ENCODE data around the gene MAGIX. TPM values are rescaled to one million over a fixed set of nuclear protein-coding genes. Genes with fewer than 3 reads are reported as not detected.

MAGIX gene
- total and polyA plus RNA-seq, 10 donors = 0.89 to 4.3 (median 1.4) TPM

GRCh38 chrX:49206543-49206942, 44.0 kb downstream of the MAGIX start:
- H3K27ac ChIP-seq = no peak overlapping the region
- no peak for TF ChIP-seq CTCF (IDR thresholded peaks at IDR 0.05 in 8 of 11, conservative IDR thresholded peaks at IDR 0.05 in 3 of 11)
- TF ChIP-seq POLR2A (IDR thresholded peaks at IDR 0.05) = no peak
- TF ChIP-seq POLR2AphosphoS5 (IDR thresholded peaks at IDR 0.05) = no peak
- no peaks in the 10 kb centered on the region for H3K9me3 ChIP-seq
- H3K4me1 ChIP-seq = no peaks in the 10 kb centered on the region
- DNase-seq = no peak
- intact Hi-C loops (cut with DNase I; ENCODE audit: low total_unique reads) = no loop called here
- no peaks in the 10 kb centered on the region for H3K36me3 ChIP-seq
- no peak overlapping the region for H3K4me3 ChIP-seq
- 71 to 97% (median 76%) methylated on average over 7 to 8 of the region's 8 CpGs; no CpG with 5 or more reads in 1 of the 5 donors for WGBS, 5 donors
- peaks cover 0 to 14% (median 0%) of the 10 kb centered on the region in 7 donors for H3K27me3 ChIP-seq (replicated peaks in 1 of 7)

- Histone ChIP-seq H3K27me3 (replicated peaks in 1 of 7) (peaks cover 0 to 17% (median 0%) of the 10 kb centered on the region in 7 donors), H3K9me3 (no peaks in the 10 kb centered on the region), H3K4me3 (no peak overlapping the region), H3K36me3 (no peaks in the 10 kb centered on the region), H3K27ac (no peak overlapping the region), H3K4me1 (no peaks in the 10 kb centered on the region)
- intact Hi-C loops (cut with DNase I; ENCODE audit: low total_unique reads) = no loop called here
- no peak for TF ChIP-seq CTCF (IDR thresholded peaks at IDR 0.05 in 8 of 11, conservative IDR thresholded peaks at IDR 0.05 in 3 of 11)
- TF ChIP-seq POLR2A (IDR thresholded peaks at IDR 0.05) = no peak
- TF ChIP-seq POLR2AphosphoS5 (IDR thresholded peaks at IDR 0.05) = no peak
- no peak for DNase-seq
- 91 to 95% (median 95%) methylated on average over 4 to 5 of the region's 5 CpGs for WGBS, 5 donors
Observed at GRCh38 chrX:49208399-49208798, 45.8 kb downstream of the MAGIX start.

DNA sequence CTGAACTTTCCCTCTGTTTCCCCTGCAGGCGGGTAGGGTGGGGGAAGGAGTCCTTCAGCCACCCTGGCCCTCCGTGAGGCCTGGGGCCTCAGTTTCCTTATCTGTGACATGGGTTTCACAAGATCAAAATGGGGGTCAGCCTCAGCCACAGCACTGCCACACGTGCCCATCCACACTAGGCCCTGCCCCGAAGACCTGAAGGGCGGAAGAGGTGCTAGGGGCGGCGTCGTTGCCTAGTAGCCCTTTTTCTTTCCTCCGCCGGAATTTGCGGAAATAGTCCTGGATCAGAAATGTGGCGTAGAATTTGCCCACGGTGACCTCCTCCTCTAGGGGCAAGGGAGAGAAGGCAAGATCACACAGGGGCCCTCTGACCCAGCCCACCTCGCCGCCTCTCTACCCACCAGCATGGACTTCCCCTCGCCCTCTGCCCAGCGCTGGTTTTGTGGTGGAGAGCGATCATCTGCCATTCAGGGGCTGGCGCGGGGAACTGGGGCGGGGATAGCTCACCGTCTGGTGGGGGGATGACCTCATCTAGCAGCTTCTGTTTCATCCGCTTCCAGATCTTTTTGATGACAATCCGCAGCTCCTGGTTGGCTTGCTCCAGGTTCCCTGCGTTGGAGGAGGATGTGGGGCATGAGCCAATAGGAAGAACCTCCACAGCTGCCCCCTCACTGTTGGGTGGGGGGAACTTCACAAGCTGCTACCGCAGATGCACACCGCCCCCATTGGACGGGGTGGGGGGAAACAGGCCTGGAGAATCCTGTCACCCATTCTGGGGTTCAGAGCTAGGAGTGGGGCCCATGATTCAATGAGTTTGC, 47.1 kb downstream of the MAGIX start:
- no peak for DNase-seq
- H3K36me3 ChIP-seq = no peaks in the 10 kb centered on the region
- TF ChIP-seq POLR2A (IDR thresholded peaks at IDR 0.05) (no peak), POLR2AphosphoS5 (IDR thresholded peaks at IDR 0.05) (no peak), CTCF (IDR thresholded peaks at IDR 0.05 in 8 of 11, conservative IDR thresholded peaks at IDR 0.05 in 3 of 11) (no peak)
- 29 to 55% (median 40%) methylated on average over 17 to 28 of the region's 28 CpGs for WGBS, 5 donors
- H3K4me3 ChIP-seq = no peak overlapping the region
- peaks cover 0 to 17% (median 0%) of the 10 kb centered on the region in 7 donors for H3K27me3 ChIP-seq (replicated peaks in 1 of 7)
- intact Hi-C loops (cut with DNase I; ENCODE audit: low total_unique reads) = no loop called here
- no peaks in the 10 kb centered on the region for H3K4me1 ChIP-seq
- no peaks in the 10 kb centered on the region for H3K9me3 ChIP-seq
- no peak overlapping the region for H3K27ac ChIP-seq

DNA sequence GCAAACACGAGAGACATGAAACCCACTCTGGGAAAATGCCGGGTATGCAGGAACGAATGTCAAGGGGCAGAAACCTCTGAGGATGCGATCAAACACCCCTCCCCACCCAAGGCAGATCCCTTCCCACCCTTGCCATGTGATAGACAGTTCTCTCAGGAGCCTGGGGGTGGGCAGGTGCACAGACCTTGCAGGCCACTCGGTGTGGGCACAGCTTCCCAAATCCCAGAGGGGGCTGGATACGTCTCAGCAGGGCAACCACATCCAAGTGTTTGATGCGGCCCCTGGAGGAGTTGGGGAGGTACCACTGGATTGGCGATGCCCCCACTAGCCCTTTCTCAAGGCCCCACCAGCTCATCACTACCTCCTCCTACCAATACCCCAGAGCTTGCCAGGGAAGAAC, 47.8 kb downstream of the MAGIX start:
- Histone ChIP-seq H3K4me1 (no peaks in the 10 kb centered on the region), H3K4me3 (no peak overlapping the region), H3K36me3 (no peaks in the 10 kb centered on the region), H3K27ac (no peak overlapping the region), H3K27me3 (replicated peaks in 1 of 7) (peaks cover 0 to 12% (median 0%) of the 10 kb centered on the region in 7 donors), H3K9me3 (no peaks in the 10 kb centered on the region)
- intact Hi-C loops (cut with DNase I; ENCODE audit: low total_unique reads) = no loop called here
- DNase-seq = no peak
- 70 to 88% (median 81%) methylated on average over 5 to 8 of the region's 8 CpGs for WGBS, 5 donors
- no peak for TF ChIP-seq CTCF (IDR thresholded peaks at IDR 0.05 in 8 of 11, conservative IDR thresholded peaks at IDR 0.05 in 3 of 11)
- no peak for TF ChIP-seq POLR2AphosphoS5 (IDR thresholded peaks at IDR 0.05)
- TF ChIP-seq POLR2A (IDR thresholded peaks at IDR 0.05) = no peak

Data from spleen (tissue), 11 donors.